Natural killer cell (primary cell): Measurements from ENCODE around the gene SIGLEC1. TPM values are rescaled to one million over a fixed set of nuclear protein-coding genes. Genes with fewer than 3 reads are reported as not detected.

Experiments used
- ATAC-seq, 3 donors: fragments of 150-1000 bp in 2 of 3; fragments of 200-7000 bp in 1 of 3; cut with Tn5 transposase; 1 replicate in 1 of 3; 2 replicates in 2 of 3; pipeline ENCODE4 v1.10.0; 2021; ENCODE audit warnings: mild to moderate bottlenecking in 2 of 3, moderate library complexity in 2 of 3
- DNase-seq, 2 donors: peaks; one replicate each; pipeline versions ENCODE4 v3.0.0 to v3.0.0-alpha.2; 2013 to 2021; ENCODE audit warnings: mixed read lengths in 1 of 2
- H3K27ac ChIP-seq: one replicate; pipeline ENCODE4 v1.5.1; 2013; ENCODE audit warnings: mild to moderate bottlenecking, low read length
- H3K27me3 ChIP-seq: one replicate; pipeline ENCODE4 v1.6.1; 2013; ENCODE audit warnings: low read length; ENCODE audit not compliant: control insufficient read depth, insufficient read depth
- H3K36me3 ChIP-seq: one replicate; pipeline ENCODE4 v1.6.1; 2013; ENCODE audit warnings: low read length; ENCODE audit not compliant: control insufficient read depth, insufficient read depth
- H3K4me1 ChIP-seq: one replicate; pipeline ENCODE4 v1.6.1; 2013; ENCODE audit warnings: low read length; ENCODE audit not compliant: control insufficient read depth, insufficient read depth
- H3K4me3 ChIP-seq: one replicate; pipeline ENCODE4 v1.5.1; 2013; ENCODE audit warnings: low read length
- H3K9me3 ChIP-seq: one replicate; pipeline ENCODE4 v1.6.1; 2013; ENCODE audit warnings: low read length; ENCODE audit not compliant: control insufficient read depth, insufficient read depth
- H3K27ac Mint-ChIP-seq, 2 donors: one replicate each; pipeline ENCODE4 v1.8.0; 2022; ENCODE audit warnings: mild to moderate bottlenecking in 2 of 2, mixed read lengths in 2 of 2, moderate library complexity in 1 of 2
- H3K27me3 Mint-ChIP-seq, 2 donors: one replicate each; pipeline ENCODE4 v1.8.0; 2022; ENCODE audit warnings: low read depth in 2 of 2, mixed read lengths in 2 of 2
- H3K36me3 Mint-ChIP-seq: one replicate; pipeline ENCODE4 v1.8.0; 2022; ENCODE audit warnings: mixed read lengths
- H3K4me1 Mint-ChIP-seq, 2 donors: one replicate each; pipeline ENCODE4 v1.8.0; 2022; ENCODE audit warnings: mixed read lengths in 2 of 2
- H3K4me3 Mint-ChIP-seq: one replicate; pipeline ENCODE4 v1.8.0; 2022; ENCODE audit warnings: mild to moderate bottlenecking, moderate library complexity, mixed read lengths
- H3K9me3 Mint-ChIP-seq, 2 donors: one replicate each; pipeline ENCODE4 v1.8.0; 2022; ENCODE audit warnings: mixed read lengths in 2 of 2
- WGBS: methylation state at CpG from one replicate; pipeline ENCODE4 v1.1.7; 2013; ENCODE audit warnings: missing lambda C conversion rate; ENCODE audit not compliant: insufficient coverage; 5-methylcytosine and 5-hydroxymethylcytosine counted together
- intact Hi-C: fragments of 100-400 bp; cut with micrococcal nuclease; formaldehyde crosslinking; loops from one replicate; pipeline ENCODE4 v1.14.2; 2022
- total RNA-seq, 4 donors: library from RNA; stranded (reverse); fragments of 120-200 nt in 1 of 4; gene quantifications; one replicate each; pipeline versions ENCODE4 v1.2.3 to v1.2.4, GENCODE V29; 2013 to 2022
- TF ChIP-seq, protein P1 (sequence below): fragments of 200-600 bp; IDR thresholded peaks from one replicate; pipeline ENCODE4 v1.8.0; 2022; ENCODE audit warnings: antibody characterized with exemption

SIGLEC1 gene
- total RNA-seq, 3 donors from 2014 or later (not counting 1 experiment from before 2014, with no cell fraction given), result 0.09 to 0.36 (median 0.30) TPM

- H3K9me3 Mint-ChIP-seq, result no peaks in the 10 kb centered on the region
- H3K4me1 Mint-ChIP-seq, result no peaks in the 10 kb centered on the region
- Histone ChIP-seq H3K36me3 (no peaks in the 10 kb centered on the region), H3K27me3 (no peaks in the 10 kb centered on the region), H3K9me3 (no peaks in the 10 kb centered on the region), H3K4me3 (no peak overlapping the region), H3K27ac (no peak overlapping the region), H3K4me1 (peaks cover 6% of the 10 kb centered on the region)
- intact Hi-C loops, result no loop called here
- no peak overlapping the region for H3K4me3 Mint-ChIP-seq
- H3K36me3 Mint-ChIP-seq, result no peaks in the 10 kb centered on the region
- H3K27me3 Mint-ChIP-seq, result peaks cover 0 to 7% of the 10 kb centered on the region in 2 donors
- 29% methylated on average over 17 of the region's 18 CpGs for WGBS
- DNase-seq (peak; percentile 76 to 82), ATAC-seq (peak; percentile 67 to 81 (median 76))
- no peak overlapping the region for H3K27ac Mint-ChIP-seq
- TF ChIP-seq, protein P1, sequence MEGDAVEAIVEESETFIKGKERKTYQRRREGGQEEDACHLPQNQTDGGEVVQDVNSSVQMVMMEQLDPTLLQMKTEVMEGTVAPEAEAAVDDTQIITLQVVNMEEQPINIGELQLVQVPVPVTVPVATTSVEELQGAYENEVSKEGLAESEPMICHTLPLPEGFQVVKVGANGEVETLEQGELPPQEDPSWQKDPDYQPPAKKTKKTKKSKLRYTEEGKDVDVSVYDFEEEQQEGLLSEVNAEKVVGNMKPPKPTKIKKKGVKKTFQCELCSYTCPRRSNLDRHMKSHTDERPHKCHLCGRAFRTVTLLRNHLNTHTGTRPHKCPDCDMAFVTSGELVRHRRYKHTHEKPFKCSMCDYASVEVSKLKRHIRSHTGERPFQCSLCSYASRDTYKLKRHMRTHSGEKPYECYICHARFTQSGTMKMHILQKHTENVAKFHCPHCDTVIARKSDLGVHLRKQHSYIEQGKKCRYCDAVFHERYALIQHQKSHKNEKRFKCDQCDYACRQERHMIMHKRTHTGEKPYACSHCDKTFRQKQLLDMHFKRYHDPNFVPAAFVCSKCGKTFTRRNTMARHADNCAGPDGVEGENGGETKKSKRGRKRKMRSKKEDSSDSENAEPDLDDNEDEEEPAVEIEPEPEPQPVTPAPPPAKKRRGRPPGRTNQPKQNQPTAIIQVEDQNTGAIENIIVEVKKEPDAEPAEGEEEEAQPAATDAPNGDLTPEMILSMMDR, result peak; percentile 95
Observed at GRCh38 chr20:3710703-3711483, 1.5 kb downstream of the SIGLEC1 start.

GRCh38 chr20:3710011-3710466, 2.4 kb downstream of the SIGLEC1 start:
- Mint-ChIP-seq H3K27ac (no peak overlapping the region), H3K4me3 (no peak overlapping the region), H3K9me3 (no peaks in the 10 kb centered on the region), H3K27me3 (peaks cover 0 to 7% of the 10 kb centered on the region in 2 donors), H3K36me3 (no peaks in the 10 kb centered on the region), H3K4me1 (no peaks in the 10 kb centered on the region)
- no peak for DNase-seq
- H3K36me3 ChIP-seq, result no peaks in the 10 kb centered on the region
- no peak overlapping the region for H3K4me3 ChIP-seq
- intact Hi-C loops, result no loop called here
- 65% methylated on average over 6 of the region's 6 CpGs for WGBS
- no peaks in the 10 kb centered on the region for H3K27me3 ChIP-seq
- H3K27ac ChIP-seq, result no peak overlapping the region
- no peaks in the 10 kb centered on the region for H3K9me3 ChIP-seq
- peaks cover 6% of the 10 kb centered on the region for H3K4me1 ChIP-seq
- no peak for ATAC-seq
- TF ChIP-seq, protein P1, result no peak

DNA sequence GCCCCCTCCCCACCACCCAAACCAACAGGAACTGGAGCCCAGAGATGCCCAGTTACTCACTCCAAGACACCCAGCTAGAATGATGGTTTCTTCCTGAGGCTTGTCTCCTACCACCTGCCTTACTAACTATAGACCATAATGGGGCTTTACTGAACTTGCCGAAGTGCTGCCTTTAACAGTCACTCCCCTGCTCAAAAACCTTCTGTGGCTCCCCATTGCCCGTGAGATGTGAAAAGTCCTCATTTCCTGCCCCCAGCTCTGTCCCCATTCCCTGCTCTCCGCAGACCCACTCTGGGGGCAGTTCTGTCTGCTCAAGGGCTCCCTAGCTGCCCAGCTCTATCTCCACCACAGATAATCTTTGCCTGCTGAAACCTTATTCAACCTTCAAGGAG, 4.9 kb downstream of the SIGLEC1 start:
- intact Hi-C loops, result no loop called here
- H3K4me1 ChIP-seq, result peaks cover 3% of the 10 kb centered on the region
- no peaks in the 10 kb centered on the region for H3K9me3 ChIP-seq
- Mint-ChIP-seq H3K4me1 (no peaks in the 10 kb centered on the region), H3K36me3 (no peaks in the 10 kb centered on the region), H3K27ac (peak overlapping the region in 1 of 2 donors; percentile 6), H3K9me3 (no peaks in the 10 kb centered on the region), H3K27me3 (peaks cover 0 to 7% of the 10 kb centered on the region in 2 donors), H3K4me3 (no peak overlapping the region)
- no peak overlapping the region for H3K27ac ChIP-seq
- TF ChIP-seq, protein P1, result no peak
- H3K27me3 ChIP-seq, result no peaks in the 10 kb centered on the region
- no peak for DNase-seq
- WGBS, result 83% methylated on average over 3 of the region's 3 CpGs
- ATAC-seq, result no peak
- no peak overlapping the region for H3K4me3 ChIP-seq
- no peaks in the 10 kb centered on the region for H3K36me3 ChIP-seq
